Rectal smooth muscle tissue (tissue), 1 donor: ENCODE measurements around the gene RORB.

ENCODE experiments used
- H3K27ac ChIP-seq: one replicate; pipeline ENCODE4 v1.7.0; 2013; ENCODE audit warnings: low read depth, low read length, inconsistent platforms
- H3K27me3 ChIP-seq: one replicate; pipeline ENCODE4 v1.7.0; 2013; ENCODE audit warnings: low read length; ENCODE audit not compliant: control insufficient read depth, insufficient read depth
- H3K36me3 ChIP-seq: one replicate; pipeline ENCODE4 v1.7.0; 2013; ENCODE audit warnings: low read length; ENCODE audit not compliant: control insufficient read depth, insufficient read depth
- H3K4me1 ChIP-seq: one replicate; pipeline ENCODE4 v1.7.0; 2013; ENCODE audit warnings: low read length; ENCODE audit not compliant: control insufficient read depth, insufficient read depth
- H3K4me3 ChIP-seq: one replicate; pipeline ENCODE4 v1.7.0; 2013; ENCODE audit warnings: low read length
- H3K9ac ChIP-seq: one replicate; pipeline ENCODE4 v1.7.0; 2013; ENCODE audit warnings: low read length

Gene RORB

DNA sequence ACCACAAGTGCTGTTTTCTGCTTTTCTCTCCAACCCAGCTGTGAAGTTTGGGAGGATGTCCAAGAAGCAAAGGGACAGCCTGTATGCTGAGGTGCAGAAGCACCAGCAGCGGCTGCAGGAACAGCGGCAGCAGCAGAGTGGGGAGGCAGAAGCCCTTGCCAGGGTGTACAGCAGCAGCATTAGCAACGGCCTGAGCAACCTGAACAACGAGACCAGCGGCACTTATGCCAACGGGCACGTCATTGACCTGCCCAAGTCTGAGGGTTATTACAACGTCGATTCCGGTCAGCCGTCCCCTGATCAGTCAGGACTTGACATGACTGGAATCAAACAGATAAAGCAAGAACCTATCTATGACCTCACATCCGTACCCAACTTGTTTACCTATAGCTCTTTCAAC, 145.2 kb downstream of the RORB start:
- H3K9ac ChIP-seq = no peak overlapping the region
- H3K27me3 ChIP-seq = no peaks in the 10 kb centered on the region
- H3K27ac ChIP-seq = no peak overlapping the region
- no peaks in the 10 kb centered on the region for H3K4me1 ChIP-seq
- no peaks in the 10 kb centered on the region for H3K36me3 ChIP-seq
- H3K4me3 ChIP-seq = no peak overlapping the region

- Histone ChIP-seq H3K36me3 (no peaks in the 10 kb centered on the region), H3K27ac (no peak overlapping the region), H3K4me1 (no peaks in the 10 kb centered on the region), H3K4me3 (no peak overlapping the region), H3K27me3 (no peaks in the 10 kb centered on the region), H3K9ac (no peak overlapping the region)
These were observed 146.3 kb downstream of the RORB start for GRCh38 chr9:74643303-74643923.

DNA sequence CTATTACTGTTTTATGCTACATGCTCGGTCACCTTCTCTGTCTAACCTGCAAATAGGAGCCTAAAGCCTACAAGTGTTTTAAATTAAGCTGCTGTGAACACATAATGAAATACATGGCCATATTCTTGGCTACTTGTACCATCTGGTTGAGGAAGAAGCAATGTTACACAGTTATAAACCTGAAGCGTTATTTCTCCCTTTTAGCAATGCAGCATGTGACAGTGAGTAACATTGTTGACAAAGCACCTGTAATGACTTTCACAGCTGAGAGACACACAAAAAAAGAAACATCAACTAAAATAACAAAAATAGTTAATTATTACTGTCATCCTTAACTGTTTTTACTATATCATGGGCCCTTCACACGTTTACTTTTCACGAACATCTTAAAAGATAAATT, 146.9 kb downstream of the RORB start:
- Histone ChIP-seq H3K36me3 (no peaks in the 10 kb centered on the region), H3K27me3 (no peaks in the 10 kb centered on the region), H3K9ac (no peak overlapping the region), H3K27ac (no peak overlapping the region), H3K4me1 (no peaks in the 10 kb centered on the region), H3K4me3 (no peak overlapping the region)

DNA sequence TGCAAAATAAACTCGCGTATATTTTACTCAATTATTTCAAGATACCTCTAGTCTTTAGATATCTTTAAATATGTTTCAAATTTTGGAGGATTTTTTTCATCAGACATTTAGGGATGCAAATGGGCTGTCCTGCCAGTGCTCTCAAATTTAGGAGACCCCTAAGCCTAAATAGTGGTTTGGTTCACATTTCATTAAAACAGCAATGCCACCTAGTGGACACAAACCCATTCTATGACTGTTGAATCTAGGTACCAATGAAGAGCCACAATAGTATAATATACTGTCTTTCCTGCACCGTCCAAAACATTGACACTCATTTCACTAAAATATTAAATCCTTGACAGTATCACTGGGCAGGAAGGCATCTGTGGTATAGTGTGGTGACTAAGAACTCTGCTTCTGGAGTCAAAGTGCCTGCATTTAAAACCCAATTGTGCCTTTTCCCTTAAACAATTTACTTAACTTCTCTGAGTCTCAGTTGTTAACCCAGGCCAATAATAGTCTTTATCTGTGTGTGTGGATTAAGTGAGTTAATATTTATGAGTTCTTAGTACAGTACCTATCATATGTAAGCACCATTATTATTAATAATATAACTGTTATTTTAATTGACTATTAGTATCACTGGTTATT, 148.0 kb downstream of the RORB start:
- no peaks in the 10 kb centered on the region for H3K36me3 ChIP-seq
- H3K4me3 ChIP-seq = no peak overlapping the region
- no peaks in the 10 kb centered on the region for H3K27me3 ChIP-seq
- no peak overlapping the region for H3K9ac ChIP-seq
- no peaks in the 10 kb centered on the region for H3K4me1 ChIP-seq
- H3K27ac ChIP-seq = no peak overlapping the region

DNA sequence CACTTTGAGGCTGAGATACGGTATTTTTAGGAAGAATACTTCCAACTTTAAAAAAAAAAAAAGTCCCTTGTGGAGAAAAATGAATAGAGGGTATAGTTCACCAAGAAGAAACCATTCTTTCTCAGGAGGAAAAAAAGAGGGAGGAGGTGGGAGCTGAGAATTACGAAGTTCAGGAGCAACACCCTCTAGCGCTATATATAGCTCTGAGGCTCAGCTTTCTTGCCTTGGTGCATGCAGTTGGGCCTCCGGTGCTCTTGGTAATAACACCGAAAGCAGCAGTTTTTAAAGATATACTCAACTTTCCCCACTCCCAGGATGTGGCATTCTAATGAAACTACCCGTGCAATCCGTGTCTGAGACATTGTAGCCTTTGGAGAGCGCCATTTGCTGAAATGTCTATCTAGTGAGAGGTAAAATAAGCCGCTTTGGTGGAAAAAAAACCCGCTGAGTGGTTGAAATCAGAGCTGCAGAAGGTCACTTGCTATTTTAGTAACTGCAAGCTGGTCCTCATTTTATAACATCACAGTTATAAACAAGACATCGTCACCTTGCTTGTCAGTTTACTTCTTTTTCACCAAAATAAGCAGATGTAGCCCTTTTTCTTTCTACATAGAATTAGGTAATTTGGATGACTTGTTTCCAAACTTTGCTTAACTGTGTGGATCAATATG, 156.4 kb downstream of the RORB start:
- no peak overlapping the region for H3K4me3 ChIP-seq
- no peaks in the 10 kb centered on the region for H3K36me3 ChIP-seq
- no peak overlapping the region for H3K27ac ChIP-seq
- no peaks in the 10 kb centered on the region for H3K4me1 ChIP-seq
- no peaks in the 10 kb centered on the region for H3K27me3 ChIP-seq
- H3K9ac ChIP-seq = no peak overlapping the region

GRCh38 chr9:74662674-74663073, 165.5 kb downstream of the RORB start:
- Histone ChIP-seq H3K4me3 (no peak overlapping the region), H3K9ac (no peak overlapping the region), H3K36me3 (no peaks in the 10 kb centered on the region), H3K27me3 (no peaks in the 10 kb centered on the region), H3K27ac (no peak overlapping the region), H3K4me1 (no peaks in the 10 kb centered on the region)

DNA sequence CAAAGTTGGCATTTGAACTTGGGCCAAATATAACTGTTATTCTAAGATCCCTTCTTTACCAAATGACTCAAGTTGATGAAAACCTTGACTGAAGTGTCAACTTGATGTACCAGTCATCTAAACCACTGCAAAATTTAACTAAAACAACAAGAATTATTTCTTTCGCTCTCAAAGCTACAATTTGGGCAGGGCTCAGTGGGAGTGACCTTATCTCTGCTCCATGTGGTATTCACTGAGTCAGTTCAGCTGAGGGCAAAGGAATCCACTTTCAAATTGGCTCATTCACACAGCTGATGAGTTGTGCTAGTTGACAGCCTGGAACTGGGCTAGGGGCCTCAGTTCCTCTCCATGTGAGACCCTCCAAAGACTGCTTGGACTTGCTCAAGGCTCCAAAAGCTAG, 166.3 kb downstream of the RORB start:
- Histone ChIP-seq H3K4me3 (no peak overlapping the region), H3K27ac (no peak overlapping the region), H3K9ac (no peak overlapping the region), H3K27me3 (no peaks in the 10 kb centered on the region), H3K36me3 (no peaks in the 10 kb centered on the region), H3K4me1 (no peaks in the 10 kb centered on the region)

GRCh38 chr9:74666625-74667316, 169.6 kb downstream of the RORB start:
- H3K36me3 ChIP-seq = no peaks in the 10 kb centered on the region
- no peak overlapping the region for H3K9ac ChIP-seq
- H3K4me1 ChIP-seq = no peaks in the 10 kb centered on the region
- no peaks in the 10 kb centered on the region for H3K27me3 ChIP-seq
- H3K27ac ChIP-seq = no peak overlapping the region
- no peak overlapping the region for H3K4me3 ChIP-seq

GRCh38 chr9:74672237-74672636, 175.1 kb downstream of the RORB start:
- Histone ChIP-seq H3K27ac (no peak overlapping the region), H3K36me3 (no peaks in the 10 kb centered on the region), H3K4me1 (no peaks in the 10 kb centered on the region), H3K27me3 (no peaks in the 10 kb centered on the region), H3K9ac (no peak overlapping the region), H3K4me3 (no peak overlapping the region)

DNA sequence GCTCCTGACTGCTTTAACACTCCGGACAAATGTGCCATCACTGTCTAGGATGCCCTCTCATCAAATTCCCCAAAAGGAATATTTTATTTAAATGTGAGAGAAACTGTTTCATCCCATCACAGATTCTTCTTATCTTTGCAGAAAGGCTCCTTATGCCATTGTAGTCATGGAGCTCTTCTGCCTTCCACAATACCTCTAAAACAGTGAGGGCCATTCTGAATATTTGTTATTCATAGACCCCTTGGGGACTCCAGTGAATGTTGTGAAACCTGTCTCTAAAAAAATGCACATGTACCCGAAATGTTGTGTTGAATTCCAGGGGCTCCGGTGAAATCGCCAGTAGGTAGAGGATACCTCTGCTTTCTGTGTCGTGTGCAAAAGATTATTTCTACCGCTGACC, 176.9 kb downstream of the RORB start:
- Histone ChIP-seq H3K27ac (no peak overlapping the region), H3K9ac (no peak overlapping the region), H3K27me3 (no peaks in the 10 kb centered on the region), H3K36me3 (no peaks in the 10 kb centered on the region), H3K4me1 (no peaks in the 10 kb centered on the region), H3K4me3 (no peak overlapping the region)

GRCh38 chr9:74681906-74682305, 184.8 kb downstream of the RORB start:
- H3K4me3 ChIP-seq = no peak overlapping the region
- no peaks in the 10 kb centered on the region for H3K27me3 ChIP-seq
- no peaks in the 10 kb centered on the region for H3K36me3 ChIP-seq
- no peak overlapping the region for H3K27ac ChIP-seq
- no peak overlapping the region for H3K9ac ChIP-seq
- no peaks in the 10 kb centered on the region for H3K4me1 ChIP-seq

DNA sequence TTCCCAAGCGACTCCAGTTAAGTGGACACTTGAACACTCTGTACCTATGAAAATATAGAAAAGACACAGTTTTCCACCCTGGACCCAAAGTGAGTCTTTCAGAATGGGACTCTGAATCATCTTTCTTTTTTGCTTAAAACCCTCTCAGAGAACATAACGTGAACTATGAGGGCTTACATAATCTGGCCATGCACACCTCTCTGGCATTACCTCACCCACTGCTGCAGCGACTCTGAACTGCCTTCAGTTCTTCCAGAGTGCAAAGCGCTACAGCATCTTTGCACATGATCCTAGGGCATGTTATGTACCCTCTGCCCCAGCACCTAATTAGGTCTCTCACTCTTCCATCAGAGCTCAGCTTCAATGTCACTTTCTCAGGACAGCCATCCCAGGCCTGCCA, 186.2 kb downstream of the RORB start:
- H3K4me3 ChIP-seq = no peak overlapping the region
- no peaks in the 10 kb centered on the region for H3K36me3 ChIP-seq
- H3K27me3 ChIP-seq = no peaks in the 10 kb centered on the region
- no peak overlapping the region for H3K9ac ChIP-seq
- H3K4me1 ChIP-seq = no peaks in the 10 kb centered on the region
- no peak overlapping the region for H3K27ac ChIP-seq
